Uterus (tissue), 2 donors: Measurements from ENCODE around the gene SLC35F6.
"Not testable (repeated sequence)": the region's sequence is repeated elsewhere in the genome, so short reads cannot be mapped to it uniquely, and the experiment has no call there.

Experiments
- POLR2A ChIP-seq, 2 donors: fragments of 450-650 bp; IDR thresholded peaks; one replicate each; pipeline ENCODE4 v1.6.1; 2016; ENCODE audit warnings: antibody characterized with exemption in 2 of 2, mild to moderate bottlenecking in 1 of 2, moderate library complexity in 1 of 2
- TF ChIP-seq, protein P1 (sequence below), 4 experiments: fragments of 200-600 bp in 2 of 4; fragments of 450-650 bp in 2 of 4; sonication (generic) in 2 of 4; IDR thresholded peaks; one replicate each; pipeline ENCODE4 v1.5.1; 2016 to 2019; ENCODE audit warnings: antibody characterized with exemption in 4 of 4, mild to moderate bottlenecking in 2 of 4, moderate library complexity in 1 of 4

DNA sequence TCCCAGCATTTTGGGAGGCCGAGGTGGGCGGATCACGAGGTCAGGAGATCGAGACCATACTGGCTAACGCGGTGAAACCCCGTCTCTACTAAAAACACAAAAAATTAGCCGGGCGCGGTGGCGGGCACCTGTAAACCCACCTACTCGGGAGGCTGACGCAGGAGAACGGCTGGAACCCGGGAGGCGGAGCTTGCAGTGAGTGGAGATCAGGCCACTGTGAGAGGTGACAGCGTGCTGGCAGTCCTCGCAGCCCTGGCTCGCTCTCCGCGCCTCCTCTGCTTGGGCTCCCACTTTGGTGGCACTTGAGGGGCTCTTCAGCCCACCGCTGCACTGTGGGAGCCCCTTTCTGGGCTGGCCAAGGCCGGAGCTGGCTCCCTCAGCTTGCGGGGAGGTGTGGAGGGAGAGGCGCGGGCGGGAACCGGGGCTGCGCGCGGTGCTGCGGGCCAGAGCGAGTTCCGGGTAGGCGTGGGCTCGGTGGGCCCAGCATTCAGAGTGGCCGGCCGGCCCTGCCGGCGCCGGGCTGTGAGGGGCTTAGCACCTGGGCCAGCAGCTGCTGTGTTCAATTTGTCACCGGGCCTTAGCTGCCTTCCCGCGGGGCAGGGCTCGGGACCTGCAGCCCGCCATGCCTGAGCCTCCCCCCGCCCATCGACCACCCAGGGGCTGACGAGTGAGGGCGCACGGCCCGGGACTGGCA, 50.1 kb downstream of the SLC35F6 start:
- TF ChIP-seq POLR2A (IDR thresholded peaks at IDR 0.05) = not testable (repeated sequence)
- TF ChIP-seq, protein P1, sequence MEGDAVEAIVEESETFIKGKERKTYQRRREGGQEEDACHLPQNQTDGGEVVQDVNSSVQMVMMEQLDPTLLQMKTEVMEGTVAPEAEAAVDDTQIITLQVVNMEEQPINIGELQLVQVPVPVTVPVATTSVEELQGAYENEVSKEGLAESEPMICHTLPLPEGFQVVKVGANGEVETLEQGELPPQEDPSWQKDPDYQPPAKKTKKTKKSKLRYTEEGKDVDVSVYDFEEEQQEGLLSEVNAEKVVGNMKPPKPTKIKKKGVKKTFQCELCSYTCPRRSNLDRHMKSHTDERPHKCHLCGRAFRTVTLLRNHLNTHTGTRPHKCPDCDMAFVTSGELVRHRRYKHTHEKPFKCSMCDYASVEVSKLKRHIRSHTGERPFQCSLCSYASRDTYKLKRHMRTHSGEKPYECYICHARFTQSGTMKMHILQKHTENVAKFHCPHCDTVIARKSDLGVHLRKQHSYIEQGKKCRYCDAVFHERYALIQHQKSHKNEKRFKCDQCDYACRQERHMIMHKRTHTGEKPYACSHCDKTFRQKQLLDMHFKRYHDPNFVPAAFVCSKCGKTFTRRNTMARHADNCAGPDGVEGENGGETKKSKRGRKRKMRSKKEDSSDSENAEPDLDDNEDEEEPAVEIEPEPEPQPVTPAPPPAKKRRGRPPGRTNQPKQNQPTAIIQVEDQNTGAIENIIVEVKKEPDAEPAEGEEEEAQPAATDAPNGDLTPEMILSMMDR (IDR thresholded peaks at IDR 0.05) = not testable (repeated sequence)
